Mammary epithelial cell (primary cell): Measurements from ENCODE around the gene TEX51.

Experiments used
- CTCF ChIP-seq, 2 donors: IDR thresholded peaks in 1 of 2; conservative IDR thresholded peaks in 1 of 2; 2 replicates each; pipeline ENCODE4 v1.5.1; 2011 to 2012; ENCODE audit warnings: inconsistent platforms in 2 of 2, low read length in 2 of 2, mild to moderate bottlenecking in 2 of 2, control low read depth in 1 of 2, low read depth in 1 of 2; ENCODE audit not compliant: insufficient read depth in 1 of 2; ENCODE audit errors: extremely low read depth in 1 of 2
- EZH2 ChIP-seq: IDR thresholded peaks from 2 replicates; pipeline ENCODE4 v1.6.1; 2012; ENCODE audit warnings: low read length, inconsistent platforms, borderline replicate concordance

DNA sequence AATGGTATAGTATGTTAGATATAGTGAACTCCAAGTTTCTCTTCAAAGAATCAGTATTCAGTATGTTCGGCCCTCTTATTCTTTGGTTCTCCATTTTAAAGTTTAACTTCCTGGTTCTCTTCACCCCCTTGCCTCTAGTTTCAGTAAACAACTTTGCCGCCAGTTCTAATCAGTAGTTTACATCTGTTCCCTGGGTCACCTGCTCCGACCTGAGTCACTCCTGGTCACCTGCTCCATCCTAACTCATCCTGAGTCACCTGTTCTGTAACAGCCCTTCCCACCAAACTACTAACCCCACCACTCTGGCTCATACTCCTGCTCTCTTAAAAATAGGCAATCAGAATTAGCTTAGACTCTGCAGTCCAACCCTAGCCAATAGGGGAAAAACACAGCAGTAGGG lies 23.7 kb upstream of the TEX51 start:
- TF ChIP-seq CTCF (conservative IDR thresholded peaks at IDR 0.05 in 1 of 2, IDR thresholded peaks at IDR 0.05 in 1 of 2; ENCODE audit: extremely low read depth in 1 of 2, insufficient read depth in 1 of 2, low read depth in 1 of 2, low read length in 2 of 2) (no peak), EZH2 (no peak)
